ENCODE data around the gene IFNA7.
"Not testable (repeated sequence)": the region's sequence is repeated elsewhere in the genome, so short reads cannot be mapped to it uniquely, and the experiment has no call there.

Gene IFNA7

DNA sequence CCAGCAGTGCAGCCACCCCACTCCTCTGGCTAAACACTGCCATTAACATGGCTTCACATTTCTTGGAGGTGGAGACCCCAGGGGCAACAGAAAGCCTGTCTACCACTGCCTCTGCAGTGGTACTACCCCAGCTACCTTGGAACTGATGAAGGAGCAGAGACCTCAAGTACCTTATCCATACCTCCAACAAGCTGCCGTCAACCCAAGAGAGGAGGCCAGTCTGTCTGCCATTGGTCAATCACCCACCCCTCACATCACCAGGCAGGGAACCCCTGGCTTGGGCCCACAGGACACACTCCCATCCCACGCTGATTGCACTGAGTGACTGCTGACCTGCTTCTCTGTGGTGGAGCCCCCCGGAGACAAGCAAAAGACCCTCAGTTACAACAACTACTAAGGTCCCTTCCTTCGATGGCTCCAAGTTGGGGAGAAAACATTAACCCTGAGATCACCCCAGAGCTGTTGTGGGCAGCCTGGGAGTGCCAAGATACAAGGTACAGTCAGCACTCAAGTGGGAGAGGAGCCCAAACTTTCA is 32.2 kb upstream of the IFNA7 start (continued):
- TF ChIP-seq, protein P1, sequence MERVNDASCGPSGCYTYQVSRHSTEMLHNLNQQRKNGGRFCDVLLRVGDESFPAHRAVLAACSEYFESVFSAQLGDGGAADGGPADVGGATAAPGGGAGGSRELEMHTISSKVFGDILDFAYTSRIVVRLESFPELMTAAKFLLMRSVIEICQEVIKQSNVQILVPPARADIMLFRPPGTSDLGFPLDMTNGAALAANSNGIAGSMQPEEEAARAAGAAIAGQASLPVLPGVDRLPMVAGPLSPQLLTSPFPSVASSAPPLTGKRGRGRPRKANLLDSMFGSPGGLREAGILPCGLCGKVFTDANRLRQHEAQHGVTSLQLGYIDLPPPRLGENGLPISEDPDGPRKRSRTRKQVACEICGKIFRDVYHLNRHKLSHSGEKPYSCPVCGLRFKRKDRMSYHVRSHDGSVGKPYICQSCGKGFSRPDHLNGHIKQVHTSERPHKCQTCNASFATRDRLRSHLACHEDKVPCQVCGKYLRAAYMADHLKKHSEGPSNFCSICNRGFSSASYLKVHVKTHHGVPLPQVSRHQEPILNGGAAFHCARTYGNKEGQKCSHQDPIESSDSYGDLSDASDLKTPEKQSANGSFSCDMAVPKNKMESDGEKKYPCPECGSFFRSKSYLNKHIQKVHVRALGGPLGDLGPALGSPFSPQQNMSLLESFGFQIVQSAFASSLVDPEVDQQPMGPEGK (CRISPR knock-in tag; IDR thresholded peaks at IDR 0.05; ENCODE audit: borderline replicate concordance) = no peak
- TF ChIP-seq OSR1 (CRISPR knock-in tag; IDR thresholded peaks at IDR 0.05) (no peak), TCF4 (CRISPR knock-in tag; IDR thresholded peaks at IDR 0.05; ENCODE audit: borderline replicate concordance) (no peak)
- TF ChIP-seq, protein P2, sequence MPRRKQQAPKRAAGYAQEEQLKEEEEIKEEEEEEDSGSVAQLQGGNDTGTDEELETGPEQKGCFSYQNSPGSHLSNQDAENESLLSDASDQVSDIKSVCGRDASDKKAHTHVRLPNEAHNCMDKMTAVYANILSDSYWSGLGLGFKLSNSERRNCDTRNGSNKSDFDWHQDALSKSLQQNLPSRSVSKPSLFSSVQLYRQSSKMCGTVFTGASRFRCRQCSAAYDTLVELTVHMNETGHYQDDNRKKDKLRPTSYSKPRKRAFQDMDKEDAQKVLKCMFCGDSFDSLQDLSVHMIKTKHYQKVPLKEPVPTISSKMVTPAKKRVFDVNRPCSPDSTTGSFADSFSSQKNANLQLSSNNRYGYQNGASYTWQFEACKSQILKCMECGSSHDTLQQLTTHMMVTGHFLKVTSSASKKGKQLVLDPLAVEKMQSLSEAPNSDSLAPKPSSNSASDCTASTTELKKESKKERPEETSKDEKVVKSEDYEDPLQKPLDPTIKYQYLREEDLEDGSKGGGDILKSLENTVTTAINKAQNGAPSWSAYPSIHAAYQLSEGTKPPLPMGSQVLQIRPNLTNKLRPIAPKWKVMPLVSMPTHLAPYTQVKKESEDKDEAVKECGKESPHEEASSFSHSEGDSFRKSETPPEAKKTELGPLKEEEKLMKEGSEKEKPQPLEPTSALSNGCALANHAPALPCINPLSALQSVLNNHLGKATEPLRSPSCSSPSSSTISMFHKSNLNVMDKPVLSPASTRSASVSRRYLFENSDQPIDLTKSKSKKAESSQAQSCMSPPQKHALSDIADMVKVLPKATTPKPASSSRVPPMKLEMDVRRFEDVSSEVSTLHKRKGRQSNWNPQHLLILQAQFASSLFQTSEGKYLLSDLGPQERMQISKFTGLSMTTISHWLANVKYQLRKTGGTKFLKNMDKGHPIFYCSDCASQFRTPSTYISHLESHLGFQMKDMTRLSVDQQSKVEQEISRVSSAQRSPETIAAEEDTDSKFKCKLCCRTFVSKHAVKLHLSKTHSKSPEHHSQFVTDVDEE (CRISPR knock-in tag; IDR thresholded peaks at IDR 0.05) = no peak

DNA sequence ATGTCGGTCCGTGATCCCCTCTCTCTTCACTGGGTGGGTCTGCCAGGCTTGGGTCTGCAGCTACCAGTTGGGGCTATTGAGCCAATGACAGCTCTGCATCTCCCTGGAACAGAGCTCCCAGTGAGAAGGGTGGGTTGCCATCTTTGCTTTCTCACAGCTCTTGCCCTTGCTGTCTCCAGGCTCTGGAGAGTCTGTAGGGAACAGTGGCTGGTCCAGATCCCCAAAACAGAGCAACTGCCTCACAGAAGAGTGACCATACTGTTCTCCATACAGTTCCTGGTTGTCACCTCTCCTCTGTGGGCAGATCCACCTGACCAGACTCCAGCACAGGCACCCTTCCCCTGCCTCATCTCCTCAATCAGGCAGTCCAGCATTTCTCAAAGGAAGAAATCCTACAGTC is 31.3 kb upstream of the IFNA7 start:
- TF ChIP-seq CSDC2 (CRISPR knock-in tag; IDR thresholded peaks at IDR 0.05) (no peak), ESRRG (CRISPR knock-in tag; IDR thresholded peaks at IDR 0.05) (no peak), BACH2 (CRISPR knock-in tag; IDR thresholded peaks at IDR 0.05; ENCODE audit: borderline replicate concordance) (no peak), SNAI2 (CRISPR knock-in tag; IDR thresholded peaks at IDR 0.05) (no peak), OSR1 (CRISPR knock-in tag; IDR thresholded peaks at IDR 0.05) (no peak), ZNF8 (CRISPR knock-in tag; IDR thresholded peaks at IDR 0.05) (no peak), ZNF565 (CRISPR knock-in tag; conservative IDR thresholded peaks at IDR 0.05; ENCODE audit: low read depth) (no peak), ZNF70 (CRISPR knock-in tag; IDR thresholded peaks at IDR 0.05) (no peak), ZFP3 (CRISPR knock-in tag; IDR thresholded peaks at IDR 0.05) (no peak), ISL1 (CRISPR knock-in tag; IDR thresholded peaks at IDR 0.05) (no peak), PPARA (CRISPR knock-in tag; IDR thresholded peaks at IDR 0.05; ENCODE audit: borderline replicate concordance) (no peak), TCF4 (CRISPR knock-in tag; IDR thresholded peaks at IDR 0.05; ENCODE audit: borderline replicate concordance) (no peak)
- TF ChIP-seq, protein P3, sequence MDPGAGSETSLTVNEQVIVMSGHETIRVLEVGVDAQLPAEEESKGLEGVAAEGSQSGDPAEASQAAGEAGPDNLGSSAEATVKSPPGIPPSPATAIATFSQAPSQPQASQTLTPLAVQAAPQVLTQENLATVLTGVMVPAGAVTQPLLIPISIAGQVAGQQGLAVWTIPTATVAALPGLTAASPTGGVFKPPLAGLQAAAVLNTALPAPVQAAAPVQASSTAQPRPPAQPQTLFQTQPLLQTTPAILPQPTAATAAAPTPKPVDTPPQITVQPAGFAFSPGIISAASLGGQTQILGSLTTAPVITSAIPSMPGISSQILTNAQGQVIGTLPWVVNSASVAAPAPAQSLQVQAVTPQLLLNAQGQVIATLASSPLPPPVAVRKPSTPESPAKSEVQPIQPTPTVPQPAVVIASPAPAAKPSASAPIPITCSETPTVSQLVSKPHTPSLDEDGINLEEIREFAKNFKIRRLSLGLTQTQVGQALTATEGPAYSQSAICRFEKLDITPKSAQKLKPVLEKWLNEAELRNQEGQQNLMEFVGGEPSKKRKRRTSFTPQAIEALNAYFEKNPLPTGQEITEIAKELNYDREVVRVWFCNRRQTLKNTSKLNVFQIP (CRISPR knock-in tag; IDR thresholded peaks at IDR 0.05; ENCODE audit: borderline replicate concordance, low read depth) = no peak
- TF ChIP-seq, protein P4, sequence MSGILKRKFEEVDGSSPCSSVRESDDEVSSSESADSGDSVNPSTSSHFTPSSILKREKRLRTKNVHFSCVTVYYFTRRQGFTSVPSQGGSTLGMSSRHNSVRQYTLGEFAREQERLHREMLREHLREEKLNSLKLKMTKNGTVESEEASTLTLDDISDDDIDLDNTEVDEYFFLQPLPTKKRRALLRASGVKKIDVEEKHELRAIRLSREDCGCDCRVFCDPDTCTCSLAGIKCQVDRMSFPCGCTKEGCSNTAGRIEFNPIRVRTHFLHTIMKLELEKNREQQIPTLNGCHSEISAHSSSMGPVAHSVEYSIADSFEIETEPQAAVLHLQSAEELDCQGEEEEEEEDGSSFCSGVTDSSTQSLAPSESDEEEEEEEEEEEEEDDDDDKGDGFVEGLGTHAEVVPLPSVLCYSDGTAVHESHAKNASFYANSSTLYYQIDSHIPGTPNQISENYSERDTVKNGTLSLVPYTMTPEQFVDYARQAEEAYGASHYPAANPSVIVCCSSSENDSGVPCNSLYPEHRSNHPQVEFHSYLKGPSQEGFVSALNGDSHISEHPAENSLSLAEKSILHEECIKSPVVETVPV (CRISPR knock-in tag; IDR thresholded peaks at IDR 0.05) = no peak
- TF ChIP-seq, protein P2 (CRISPR knock-in tag; IDR thresholded peaks at IDR 0.05) = no peak
- TF ChIP-seq, protein P5, sequence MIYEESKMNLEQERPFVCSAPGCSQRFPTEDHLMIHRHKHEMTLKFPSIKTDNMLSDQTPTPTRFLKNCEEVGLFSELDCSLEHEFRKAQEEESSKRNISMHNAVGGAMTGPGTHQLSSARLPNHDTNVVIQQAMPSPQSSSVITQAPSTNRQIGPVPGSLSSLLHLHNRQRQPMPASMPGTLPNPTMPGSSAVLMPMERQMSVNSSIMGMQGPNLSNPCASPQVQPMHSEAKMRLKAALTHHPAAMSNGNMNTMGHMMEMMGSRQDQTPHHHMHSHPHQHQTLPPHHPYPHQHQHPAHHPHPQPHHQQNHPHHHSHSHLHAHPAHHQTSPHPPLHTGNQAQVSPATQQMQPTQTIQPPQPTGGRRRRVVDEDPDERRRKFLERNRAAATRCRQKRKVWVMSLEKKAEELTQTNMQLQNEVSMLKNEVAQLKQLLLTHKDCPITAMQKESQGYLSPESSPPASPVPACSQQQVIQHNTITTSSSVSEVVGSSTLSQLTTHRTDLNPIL (CRISPR knock-in tag; IDR thresholded peaks at IDR 0.05; ENCODE audit: low read depth) = no peak
- no peak for ATAC-seq

DNA sequence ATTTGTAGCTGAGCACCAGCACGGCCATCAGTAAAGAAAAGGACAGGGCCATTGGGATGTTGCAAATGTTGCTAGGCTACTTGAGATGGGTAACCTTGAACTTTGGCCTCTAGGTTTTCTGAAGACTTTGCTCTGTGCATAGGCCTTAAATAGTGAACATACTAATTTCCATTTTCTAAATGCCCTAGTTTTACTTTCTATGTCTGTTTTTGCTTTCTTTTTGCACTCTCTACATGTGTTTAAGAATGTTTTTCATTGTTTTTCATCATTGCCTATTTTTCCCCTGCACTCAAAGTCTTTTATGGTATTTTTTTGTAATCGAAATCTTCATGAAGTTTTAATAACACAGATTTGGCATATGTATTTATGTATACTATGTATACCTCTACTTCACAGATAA is 26.1 kb upstream of the IFNA7 start, which contains the start of gene IFNA17:
Gene IFNA17, minus strand, starts transcription at position 101 of the 400 bp plus-strand sequence. Its CDS starts 49 bp downstream, at position 52.
- TF ChIP-seq, protein P3 (CRISPR knock-in tag; IDR thresholded peaks at IDR 0.05; ENCODE audit: borderline replicate concordance, low read depth) = no peak
- TF ChIP-seq RARB (CRISPR knock-in tag; IDR thresholded peaks at IDR 0.05) = no peak
- no peak for TF ChIP-seq BACH2 (CRISPR knock-in tag; IDR thresholded peaks at IDR 0.05; ENCODE audit: borderline replicate concordance)
- no peak for TF ChIP-seq ZC3H10 (CRISPR knock-in tag; IDR thresholded peaks at IDR 0.05)
- TF ChIP-seq ZNF8 (CRISPR knock-in tag; IDR thresholded peaks at IDR 0.05) = no peak
- TF ChIP-seq ESRRG (CRISPR knock-in tag; IDR thresholded peaks at IDR 0.05) = no peak
- TF ChIP-seq CSDC2 (CRISPR knock-in tag; IDR thresholded peaks at IDR 0.05) = no peak
- ATAC-seq = no peak

DNA sequence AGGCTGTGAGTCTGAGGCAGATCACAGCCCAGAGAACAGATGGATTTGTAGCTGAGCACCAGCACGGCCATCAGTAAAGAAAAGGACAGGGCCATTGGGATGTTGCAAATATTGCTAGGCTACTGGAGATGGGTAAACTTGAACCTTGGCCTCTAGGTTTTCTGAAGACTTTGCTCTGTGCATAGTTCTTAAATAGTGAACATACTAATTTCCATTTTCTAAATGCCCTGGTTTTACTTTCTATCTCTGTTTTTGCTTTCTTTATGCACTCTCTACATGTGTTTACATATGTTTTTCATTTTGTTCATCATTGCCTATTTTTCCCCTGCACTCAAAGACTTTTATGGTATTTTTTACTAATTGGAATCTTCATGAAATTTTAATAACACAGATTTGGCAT is 15.2 kb upstream of the IFNA7 start, which contains the start of gene IFNA16:
Gene IFNA16, minus strand, starts transcription at position 101 of the 400 bp plus-strand sequence. Its CDS starts 6 bp downstream, at position 95.
- not testable (repeated sequence) for ATAC-seq

Measured in SK-N-SH treated with all-trans-retinoic acid at 6 μM for 48 hours (cell line).